T47D (cell line): Measurements from ENCODE around the gene ITGB7.
"Not testable (repeated sequence)": the region's sequence is repeated elsewhere in the genome, so short reads cannot be mapped to it uniquely, and the experiment has no call there.

Experiments
- DNase-seq, 2 experiments: peaks; one replicate each; pipeline versions ENCODE4 v3.0.0 to v3.0.0-alpha.2; 2011 to 2012; ENCODE audit warnings: low read depth in 1 of 2, low spot score in 1 of 2
- JUND ChIP-seq: IDR thresholded peaks from 2 replicates; pipeline ENCODE4 v1.6.1; 2012; ENCODE audit warnings: low read depth
- in situ Hi-C: cut with HindIII; loops from 2 replicates; pipeline ENCODE4 v1.10.0; 2016; ENCODE audit warnings: low sequenced_read_pairs, low pct_unique_long_range_greater_than_20kb

ITGB7 gene

DNA sequence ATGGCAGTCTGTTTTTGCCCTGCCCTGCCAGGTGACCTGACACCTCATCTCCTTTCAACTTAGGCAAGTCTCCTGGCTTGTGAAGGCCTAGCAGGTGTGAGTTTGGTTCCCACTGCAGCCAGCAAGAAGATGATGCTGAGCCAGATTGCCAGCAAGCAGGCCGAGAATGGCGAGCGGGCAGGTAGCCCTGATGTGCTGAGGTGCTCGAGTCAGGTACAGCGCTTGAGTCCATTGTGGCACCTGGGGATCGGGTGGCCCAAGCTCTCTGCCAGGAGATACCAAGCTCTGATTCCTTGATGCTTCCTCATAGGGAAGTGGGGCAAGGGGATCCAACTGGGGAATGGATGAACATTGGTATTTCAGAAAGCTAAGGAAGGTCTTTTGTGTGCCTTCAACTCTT, 22.2 kb downstream of the ITGB7 start:
- no peak for DNase-seq
- in situ Hi-C loops = no loop called here
- TF ChIP-seq JUND = no peak

- in situ Hi-C loops = no loop called here
- no peak for TF ChIP-seq JUND
- DNase-seq = no peak
Measured at GRCh38 chr12:53182903-53183302, 24.1 kb downstream of the ITGB7 start.

DNA sequence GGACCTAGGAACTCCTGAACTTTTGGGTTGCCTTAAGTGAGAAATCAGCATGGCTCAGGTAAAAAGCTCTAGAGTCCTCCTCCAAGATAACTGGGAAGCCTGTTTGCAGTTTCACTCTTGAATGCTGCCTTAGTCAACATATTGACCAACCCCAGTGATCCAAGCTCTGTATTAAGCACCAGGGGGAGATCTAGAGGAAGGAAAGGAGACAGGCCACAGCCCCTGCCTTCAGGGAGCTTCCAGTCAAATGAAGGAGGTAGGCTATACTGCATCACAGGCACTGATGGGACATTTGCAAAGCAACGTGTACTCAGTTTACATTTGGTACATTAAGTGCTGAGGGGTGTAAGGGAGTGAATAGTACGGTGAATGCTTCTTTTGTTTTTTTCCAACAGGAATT, 25.1 kb downstream of the ITGB7 start:
- TF ChIP-seq JUND = no peak
- in situ Hi-C loops = no loop called here
- no peak for DNase-seq

DNA sequence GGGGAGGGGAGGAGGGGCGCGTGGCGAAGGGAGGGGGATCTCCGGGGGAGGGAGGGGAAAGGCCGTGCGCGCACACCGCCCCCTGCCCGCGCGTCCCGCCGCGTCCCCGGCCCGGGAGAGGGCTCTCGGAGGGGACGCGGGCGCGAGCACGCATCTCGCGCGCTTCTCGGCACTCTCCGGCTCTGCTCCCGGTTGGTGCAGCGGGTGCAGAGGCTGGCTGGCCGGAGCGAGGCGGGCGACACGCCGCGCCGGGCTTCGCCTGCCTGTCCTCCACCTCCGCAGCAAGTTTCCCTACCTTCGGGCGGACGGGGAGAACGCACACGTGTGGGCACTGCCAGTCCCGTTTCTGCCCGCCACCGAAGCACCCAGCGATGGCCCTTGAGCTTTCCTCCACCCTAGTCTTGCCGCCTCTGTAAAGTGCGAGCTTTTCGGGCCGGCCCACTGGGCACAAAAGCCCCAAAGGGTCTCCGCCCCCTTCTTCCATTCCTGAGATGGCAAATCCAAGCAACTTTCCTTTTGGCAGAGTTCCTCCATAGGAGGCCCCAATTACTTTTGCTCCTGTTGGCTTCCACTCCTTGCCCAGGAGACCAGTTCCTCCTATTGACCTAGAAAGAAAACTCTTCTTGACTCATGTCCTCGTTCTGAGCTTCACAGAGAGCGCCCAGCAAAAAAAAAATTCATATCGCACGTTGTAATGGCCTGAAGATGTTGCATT, 26.0 kb downstream of the ITGB7 start:
- peak; percentile 75 to 94 for DNase-seq
- no peak for TF ChIP-seq JUND
- in situ Hi-C loops = no loop called here

DNA sequence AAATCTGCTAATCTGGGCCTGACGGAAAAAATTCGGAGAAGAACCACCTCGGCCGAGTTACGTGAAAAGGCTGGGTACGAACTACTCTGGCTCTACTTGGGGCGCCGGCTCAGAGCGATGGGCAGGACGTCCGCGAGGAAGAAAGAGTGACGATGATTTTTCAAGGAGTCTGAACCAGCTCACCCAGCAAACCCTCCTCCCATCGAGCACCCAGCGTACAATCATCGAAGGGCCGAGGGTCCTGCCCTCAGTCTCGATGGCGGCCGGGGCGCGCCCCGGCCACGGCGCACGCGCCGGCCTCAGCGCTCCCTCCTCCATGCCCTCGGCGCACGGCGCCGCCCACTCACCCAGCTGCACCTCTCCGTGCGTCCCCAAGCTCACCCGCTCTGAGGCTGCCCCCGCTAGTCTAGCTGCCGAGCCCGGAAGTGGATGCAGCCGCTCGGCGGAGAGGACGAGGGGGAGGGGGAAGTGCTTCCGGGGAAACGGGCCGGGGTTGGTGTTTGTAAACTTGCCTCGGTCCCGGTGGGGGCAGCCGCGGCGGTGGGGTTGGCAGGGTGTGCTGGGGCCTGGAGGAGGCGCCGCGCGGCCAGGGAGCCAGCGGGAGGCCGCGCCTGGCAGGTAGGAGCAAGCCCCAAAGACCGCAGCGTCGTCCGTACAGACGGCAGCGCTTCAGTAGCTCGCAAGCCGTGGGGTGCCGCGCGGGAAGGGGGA, 26.7 kb downstream of the ITGB7 start, which contains the start of the genes CSAD and ZNF740:
CSAD (minus strand) TSS at position 706 of the 711 bp plus-strand sequence. CDS start 7,455 bp downstream, outside the sequence.
ZNF740 (plus strand) TSS at position 503 of the 711 bp plus-strand sequence. CDS start 1,262 bp downstream, outside the sequence.
- DNase-seq = peak; percentile 94 to 99
- in situ Hi-C loops = no loop called here
- no peak for TF ChIP-seq JUND

- DNase-seq = peak in 1 of 2 experiments; percentile 52
- in situ Hi-C loops = no loop called here
- no peak for TF ChIP-seq JUND
Measured at GRCh38 chr12:53179687-53180219, 27.3 kb downstream of the ITGB7 start.

DNA sequence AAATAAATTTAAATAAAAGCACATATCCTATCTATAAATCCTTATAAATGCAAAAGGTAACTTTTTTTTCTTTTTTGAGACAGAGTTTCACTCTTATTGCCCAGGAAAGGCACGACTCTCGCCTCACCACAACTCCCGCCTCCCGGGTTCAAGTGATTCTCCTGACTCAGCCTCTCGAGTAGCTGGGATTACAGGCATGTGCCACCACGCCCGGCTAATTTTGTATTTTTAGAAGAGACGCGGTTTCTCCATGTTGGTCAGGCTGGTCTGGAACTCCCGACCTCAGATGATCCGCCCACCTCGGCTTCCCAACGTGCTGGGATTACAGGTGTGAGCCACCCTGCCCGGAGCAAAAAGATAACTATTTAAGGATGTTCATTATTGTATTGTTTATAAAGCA, 28.2 kb downstream of the ITGB7 start:
- DNase-seq, in situ Hi-C loops: not testable (repeated sequence)

DNA sequence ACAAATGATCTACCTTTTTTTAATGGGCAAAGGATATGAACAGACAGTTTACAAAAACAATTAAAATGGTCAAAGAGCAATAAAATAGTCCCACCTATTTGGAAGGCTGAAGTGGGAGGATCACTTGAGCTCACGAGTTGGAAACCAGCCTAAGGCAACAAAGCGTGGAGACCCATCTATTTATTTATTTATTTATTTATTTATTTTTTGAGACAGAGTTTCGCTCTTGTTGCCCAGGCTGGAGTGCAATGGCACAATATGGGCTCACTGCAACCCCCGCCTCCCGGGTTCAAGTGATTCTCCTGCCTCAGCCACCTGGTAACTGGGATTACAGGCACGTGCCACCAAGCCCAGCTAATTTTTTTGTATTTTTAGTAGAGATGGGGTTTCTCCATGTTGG, 29.6 kb downstream of the ITGB7 start:
- DNase-seq, in situ Hi-C loops: not testable (repeated sequence)

DNA sequence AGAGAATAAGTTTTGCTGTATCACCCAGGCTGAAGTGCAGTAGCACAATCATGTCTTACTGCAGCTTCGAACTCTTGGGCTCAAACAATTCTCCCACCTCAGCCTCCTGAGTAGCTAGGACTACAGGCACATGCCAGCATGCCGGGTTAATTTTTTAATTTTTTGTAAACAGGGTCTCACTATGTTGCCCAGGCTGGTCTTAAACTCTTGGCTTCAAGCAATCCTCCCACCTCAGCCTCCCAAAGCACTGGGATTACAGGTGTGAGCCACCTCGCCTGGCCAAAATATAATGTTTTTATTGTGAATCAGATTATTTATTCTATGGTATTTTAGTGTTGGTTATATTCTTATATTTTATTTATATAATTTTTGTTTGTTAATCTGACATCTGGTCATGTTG, 30.3 kb downstream of the ITGB7 start:
- TF ChIP-seq JUND = no peak
- in situ Hi-C loops = no loop called here

DNA sequence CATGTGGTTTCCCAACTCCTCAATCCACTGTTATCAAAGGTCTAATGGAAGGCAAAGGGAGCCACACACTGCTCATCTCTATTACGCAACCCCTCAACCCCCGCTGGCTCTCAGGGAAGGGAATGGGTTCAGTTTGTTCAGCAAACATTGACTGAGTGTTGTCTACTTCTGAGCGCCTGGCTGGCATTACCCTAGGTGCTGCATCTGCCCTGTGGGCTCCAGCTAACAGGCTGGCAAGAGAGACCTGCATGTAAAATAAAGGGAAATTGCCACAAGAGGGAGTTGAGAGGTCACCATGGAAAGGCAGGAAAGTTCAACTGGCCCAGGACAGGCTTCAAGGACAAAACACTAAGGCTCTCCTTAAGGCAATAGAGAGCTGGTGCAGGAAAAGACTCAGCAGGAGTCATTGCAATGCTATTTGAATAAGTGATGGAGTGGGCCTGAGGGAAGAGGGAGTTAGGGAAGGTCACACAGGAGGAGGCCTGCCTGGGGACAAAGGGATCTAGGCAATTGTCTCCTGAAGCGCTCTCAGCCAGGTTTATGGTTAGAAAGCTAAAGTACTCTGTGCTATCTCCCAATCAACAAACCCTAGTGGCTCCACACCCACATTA, 32.1 kb downstream of the ITGB7 start:
- DNase-seq = peak in 1 of 2 experiments; percentile 84
- TF ChIP-seq JUND = no peak
- in situ Hi-C loops = no loop called here

More for the DNA sequence above, 30.3 kb downstream of the ITGB7 start:
- DNase-seq = no peak

DNA sequence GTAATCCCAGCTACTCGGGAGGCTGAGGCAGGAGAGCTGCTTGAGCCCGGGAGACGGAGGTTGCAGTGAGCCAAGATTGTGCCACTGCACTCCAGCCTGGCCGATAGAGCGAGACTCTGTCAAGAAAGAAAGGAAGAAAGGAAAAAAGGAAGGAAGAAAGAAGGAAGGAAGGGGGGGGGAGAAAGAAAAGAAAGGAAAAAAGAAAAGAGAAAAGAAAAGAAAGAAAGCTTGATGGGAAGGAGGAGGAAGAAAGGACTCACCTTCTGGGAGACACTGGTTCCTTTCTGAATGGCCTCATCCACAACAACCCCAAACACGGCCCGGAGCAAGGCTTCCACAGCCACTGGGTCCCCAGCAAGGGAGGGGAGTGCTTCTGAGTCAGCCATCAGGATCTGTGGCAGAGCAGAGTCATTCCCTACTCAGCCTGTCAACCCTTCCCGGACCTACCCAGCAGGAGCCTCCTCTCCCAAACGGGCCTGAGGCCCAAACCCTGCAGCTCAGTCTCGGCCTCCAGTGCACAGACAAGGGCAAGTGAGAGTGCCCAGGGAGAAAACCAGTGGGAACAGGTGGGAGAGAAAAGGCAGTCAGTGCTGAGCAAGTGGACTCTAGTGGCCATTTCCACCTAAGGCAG, 33.9 kb downstream of the ITGB7 start:
- in situ Hi-C loops = no loop called here
- no peak for DNase-seq
- no peak for TF ChIP-seq JUND

DNA sequence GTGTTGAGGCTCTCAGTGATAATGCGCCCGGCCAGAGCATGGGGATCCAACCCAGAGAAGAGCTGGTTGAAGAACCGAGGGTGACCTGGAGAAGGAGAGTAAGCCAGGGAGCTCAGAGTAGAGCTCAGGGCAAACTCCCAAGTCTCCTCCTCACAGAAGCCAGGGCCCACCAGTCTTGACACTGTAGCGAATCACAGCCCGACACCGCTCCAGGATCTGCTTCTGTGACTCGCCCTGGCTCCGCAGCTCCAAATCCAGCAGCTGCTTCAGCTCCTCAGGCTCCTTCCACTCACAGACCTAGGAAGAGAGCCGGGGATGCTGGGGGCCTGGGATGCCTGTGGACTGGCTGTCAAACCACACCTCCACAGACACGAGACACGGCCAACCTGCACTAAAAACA, 34.7 kb downstream of the ITGB7 start:
- DNase-seq = no peak
- in situ Hi-C loops = no loop called here

More for the DNA sequence above, 34.7 kb downstream of the ITGB7 start:
- no peak for TF ChIP-seq JUND
